ENCODE measurements around the gene DCTN4.
"Not testable (repeated sequence)": the region's sequence is repeated elsewhere in the genome, so short reads cannot be mapped to it uniquely, and the experiment has no call there.

The DCTN4 gene

DNA sequence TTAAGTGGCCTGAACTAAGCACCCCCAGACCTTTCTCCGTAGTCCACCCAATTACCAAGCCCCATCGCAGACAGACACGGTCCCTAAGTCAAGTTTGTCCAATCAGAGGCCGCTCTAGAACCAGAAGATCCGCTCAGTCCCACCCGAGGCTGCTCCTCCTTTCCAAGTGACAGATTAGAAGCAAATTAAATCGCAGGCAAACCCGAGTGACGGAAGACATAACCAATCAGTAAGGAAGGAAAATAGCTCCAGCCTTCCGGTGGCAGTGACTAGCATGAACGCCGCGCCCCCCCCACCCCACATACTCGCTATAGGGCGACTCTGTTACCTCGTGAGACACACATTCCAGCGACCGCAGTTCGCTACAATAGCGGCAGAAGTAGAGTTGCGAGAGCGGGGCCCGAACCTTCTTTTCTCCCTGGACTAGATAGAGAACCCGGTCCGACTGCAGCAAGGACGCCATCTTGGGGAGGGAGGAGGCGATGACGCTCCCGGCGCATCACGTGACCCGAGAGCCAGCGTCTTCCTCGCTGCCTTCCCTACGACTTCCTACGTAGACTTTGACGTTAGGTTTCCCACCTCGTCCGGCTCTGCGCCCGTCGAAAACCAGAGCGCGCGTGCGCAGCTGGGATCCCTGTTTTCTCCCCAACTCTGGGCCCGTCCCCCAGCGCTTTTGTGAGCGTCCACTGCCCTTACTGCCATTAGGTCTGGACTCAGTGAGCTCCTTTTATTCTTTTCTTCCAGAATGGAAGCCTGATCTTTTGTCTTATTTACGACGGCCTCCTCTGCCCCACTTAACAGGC, at the start of gene DCTN4:
Gene DCTN4 (minus strand): TSS at position 487 of the 803 bp plus-strand sequence. CDS start 24 bp downstream, at position 463.
- DNase-seq = peak; percentile 92

DNA sequence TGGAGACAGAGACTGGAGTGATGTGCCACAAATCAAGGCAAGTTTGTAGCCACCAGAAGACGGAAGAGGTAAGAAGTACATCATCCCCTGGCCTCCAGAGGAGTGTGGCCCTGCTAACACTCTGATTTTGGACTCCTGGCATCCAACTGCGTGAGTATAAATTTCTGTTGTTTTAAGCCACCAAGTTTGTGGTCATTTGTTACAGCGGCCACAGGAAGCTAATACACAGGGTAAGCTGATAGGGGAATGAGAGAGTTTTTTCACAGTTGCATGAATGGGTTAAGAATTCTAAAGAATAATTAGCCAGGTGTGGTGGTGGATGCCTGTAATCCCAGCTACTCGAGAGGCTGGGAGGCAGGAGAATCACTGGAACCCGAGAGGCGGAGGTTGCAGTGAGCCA, 45.6 kb upstream of the DCTN4 start:
- DNase-seq = no peak

DNA sequence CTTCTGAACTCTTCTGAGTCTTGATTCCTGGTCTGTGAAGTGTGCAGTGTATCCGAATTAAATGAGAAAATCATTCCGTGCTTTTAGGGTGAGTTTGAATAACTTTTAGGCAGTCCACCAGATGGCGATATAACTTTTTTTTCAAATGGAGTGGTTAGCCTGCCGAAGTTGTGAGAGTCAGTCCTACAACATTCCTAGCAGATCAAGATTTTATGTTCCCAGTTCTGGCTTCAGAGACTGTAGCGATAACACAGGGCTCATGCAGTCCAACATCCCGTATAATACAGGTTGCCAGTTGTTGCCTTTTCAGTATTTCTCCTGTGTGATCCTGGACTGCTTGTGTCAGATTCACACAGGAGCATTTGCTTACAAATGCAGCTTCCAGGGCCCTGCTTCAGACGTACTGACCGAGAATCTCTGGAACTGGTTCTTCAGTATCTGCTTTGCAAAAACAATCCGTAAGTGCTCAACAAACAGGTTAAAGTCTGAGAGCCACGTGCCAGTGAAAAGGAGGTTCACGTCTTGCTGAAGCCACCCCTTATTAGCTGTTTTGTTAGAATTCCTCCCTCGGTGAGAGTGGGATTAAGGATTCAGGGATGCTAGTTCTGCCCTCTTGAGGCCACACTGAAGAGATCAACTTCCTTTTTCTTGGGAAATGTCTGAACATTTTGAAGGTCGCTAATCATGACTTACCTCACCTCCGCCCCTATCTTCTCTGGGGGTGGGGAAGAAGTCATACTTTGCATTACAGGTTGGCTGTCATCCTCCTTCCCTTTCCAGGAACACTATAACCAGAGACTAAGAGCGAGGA, 42.5 kb upstream of the DCTN4 start:
- DNase-seq = no peak

DNA sequence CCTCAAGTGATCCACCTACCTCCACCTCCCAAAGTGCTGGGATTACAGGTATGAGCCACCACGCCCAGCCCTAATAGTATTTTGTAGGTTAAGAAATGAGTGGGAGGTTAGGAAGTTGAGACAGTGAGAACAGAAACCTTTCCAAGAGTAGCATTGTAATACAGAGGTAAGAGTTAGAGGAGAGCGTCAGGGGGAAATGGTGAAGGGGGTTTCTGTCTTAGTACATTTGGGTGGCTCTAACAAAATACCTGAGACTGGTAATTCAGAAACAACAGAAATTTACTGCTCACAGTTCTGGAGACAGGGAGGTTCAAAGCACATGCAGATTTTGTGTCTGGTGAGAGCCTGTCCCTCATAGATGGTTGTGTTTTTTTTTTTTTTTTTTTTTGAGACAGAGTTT, 38.6 kb upstream of the DCTN4 start:
- no peak for DNase-seq

DNA sequence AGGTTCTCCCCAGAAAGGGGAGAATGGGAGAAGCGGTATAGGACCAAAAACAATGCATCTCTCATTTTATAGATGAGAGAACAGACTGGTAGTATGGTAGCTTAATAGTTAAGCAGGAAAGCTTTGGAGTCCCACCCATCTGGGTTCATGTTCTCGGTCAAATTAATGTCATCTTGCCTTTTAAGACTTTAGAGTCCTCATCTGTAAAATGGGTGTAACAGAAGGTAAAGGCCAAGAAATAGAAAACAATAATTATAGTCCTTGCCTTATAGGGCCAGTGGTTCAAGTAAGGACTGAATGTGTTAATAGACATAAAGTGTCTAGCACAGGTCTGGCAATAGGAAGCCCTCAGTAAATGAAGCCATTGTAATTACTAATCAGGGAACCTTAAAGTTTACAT, 36.1 kb upstream of the DCTN4 start:
- no peak for DNase-seq

DNA sequence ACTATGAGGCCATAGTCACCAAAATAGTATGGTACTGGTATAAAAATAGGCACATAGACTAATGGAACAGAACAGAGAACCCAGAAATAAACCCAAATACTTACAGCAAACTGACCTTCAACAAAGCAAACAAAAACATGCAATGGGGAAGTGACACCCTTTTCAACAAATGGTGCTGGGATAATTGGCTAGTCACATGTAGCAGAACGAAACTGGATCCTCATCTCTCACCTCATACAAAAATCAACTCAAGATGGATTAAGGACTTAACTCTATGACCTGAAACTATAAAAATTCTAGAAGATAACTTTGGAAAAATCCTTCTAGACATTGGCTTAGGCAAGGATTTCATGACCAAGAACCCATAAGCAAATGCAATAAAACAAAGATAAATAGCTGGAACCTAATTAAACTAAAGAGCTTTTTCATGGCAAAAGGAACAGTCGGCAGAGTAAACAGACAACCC, 34.6 kb upstream of the DCTN4 start:
- not testable (repeated sequence) for DNase-seq

DNA sequence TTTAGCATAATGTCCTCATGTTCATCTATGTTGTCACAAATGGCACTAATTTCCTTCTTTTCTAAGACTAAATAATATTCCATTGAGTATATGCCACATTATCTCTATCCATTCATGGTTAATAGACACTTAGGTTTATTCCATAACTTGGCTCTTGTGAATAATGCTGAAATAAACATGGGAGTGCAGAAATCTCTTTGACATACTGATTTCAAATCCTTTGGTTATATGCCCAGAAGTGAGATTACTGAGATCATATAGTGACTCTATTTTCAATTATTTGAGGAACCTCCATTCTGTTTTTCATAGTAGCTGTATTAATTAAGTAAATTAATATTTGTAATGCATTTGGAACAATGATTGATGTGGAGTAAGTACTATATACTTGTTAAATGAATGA, 32.7 kb upstream of the DCTN4 start:
- no peak for DNase-seq

DNA sequence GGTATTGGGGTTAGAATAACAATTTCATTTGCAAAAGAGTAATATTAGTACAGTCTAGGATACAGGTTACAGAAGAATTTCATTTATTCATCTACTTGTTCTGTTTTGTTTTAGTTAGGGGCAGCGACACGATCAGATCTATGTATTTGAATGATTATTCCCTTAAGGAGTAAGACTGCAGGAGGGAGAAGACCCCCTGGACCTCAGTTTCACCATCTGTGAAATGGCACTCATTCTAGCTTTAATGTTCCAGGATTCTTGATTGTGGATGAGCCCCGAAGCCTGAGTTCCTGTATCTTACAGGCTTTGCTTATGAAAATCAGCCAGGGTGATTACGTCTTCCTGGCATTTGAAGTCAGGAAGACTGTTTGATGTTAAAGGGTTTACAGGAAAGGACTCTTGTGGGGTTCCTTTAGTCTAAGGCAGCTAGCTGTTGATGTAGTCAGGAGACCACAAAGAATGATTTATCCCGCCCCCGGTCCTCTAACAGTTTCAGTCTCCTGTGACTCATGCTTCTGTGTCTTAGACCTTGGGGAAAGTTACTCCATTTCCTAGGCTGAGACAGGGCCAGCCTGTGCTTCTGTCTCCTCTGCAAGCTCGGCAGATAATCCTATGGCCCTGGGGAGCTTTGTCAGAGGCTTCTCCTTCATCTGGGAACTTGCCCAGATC, 31.3 kb upstream of the DCTN4 start:
- peak; percentile 62 for DNase-seq

DNA sequence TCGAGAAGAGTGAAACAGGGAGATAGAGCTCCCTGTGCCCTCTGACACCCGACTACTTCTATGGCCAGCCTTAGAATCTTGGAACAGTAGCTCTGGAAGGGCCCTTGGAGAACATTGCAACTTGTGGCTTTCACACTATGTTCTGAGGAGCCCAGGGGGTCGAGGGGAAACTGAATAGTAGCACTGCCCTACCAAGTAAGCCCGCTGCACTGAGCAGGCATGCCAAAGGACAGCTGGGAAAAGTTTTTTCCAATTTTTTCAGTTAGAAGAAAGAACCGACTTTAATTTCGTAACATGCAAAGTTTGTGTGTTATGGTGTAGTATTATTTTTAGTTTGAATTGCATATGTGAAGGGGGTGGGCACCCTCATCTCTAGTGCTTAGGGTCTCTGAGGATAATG, 30.6 kb upstream of the DCTN4 start:
- no peak for DNase-seq

DNA sequence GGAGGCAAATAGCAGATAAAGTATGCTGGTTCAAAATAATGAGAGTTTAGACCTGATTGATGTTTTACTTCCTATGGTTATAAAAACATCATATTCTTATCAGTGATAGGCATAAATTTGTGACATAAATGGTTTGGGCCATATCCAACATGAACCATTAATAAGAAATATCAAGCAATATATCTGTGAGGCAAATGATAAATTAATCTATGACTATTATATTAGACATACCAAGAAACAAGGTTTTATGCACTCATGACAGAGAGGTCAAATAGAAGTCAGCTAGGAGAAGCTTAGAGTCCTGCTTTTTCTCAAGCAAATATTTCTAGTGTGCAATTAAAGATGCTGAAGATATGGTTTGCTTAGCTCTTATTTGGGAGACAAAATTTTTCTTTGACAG, 30.2 kb upstream of the DCTN4 start:
- DNase-seq = no peak

DNA sequence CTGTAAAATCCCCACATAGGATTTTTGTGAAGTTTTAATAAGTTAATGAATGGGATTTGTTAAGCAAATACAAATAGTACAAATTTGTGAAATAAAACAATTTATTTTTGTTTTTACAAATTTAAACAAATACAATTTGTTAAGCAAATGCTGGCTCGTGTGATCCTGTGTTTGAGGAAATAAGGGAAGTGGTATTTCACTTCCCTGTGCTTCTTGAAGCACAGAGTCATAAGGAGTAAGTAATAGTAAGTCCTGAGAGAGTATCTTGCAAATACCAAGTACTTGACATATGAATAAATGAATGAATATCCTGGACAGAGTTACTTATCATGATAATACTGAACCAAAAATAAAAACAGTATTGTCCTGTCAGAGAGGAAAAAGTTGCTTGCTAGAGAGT, 28.8 kb upstream of the DCTN4 start:
- no peak for DNase-seq

DNA sequence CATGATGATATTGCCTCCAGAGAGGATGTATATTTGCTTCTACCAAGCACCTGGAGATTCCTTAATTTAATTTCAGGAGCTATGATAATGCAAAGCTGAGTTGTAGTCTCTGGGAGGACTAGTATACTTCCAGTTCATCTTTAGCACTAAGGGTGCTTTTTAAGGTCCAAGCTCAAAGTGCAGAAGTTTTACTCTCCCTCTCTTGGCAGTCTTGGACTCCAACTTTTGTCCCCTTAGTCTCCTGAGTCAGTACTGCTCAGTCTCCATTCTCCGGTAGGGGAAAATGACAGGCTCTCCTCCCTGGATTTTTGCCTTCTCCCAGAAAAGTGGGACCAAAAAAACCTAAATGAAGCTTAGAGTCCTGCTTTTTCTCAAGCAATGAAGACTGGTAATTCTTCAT, 28.1 kb upstream of the DCTN4 start:
- DNase-seq = no peak

DNA sequence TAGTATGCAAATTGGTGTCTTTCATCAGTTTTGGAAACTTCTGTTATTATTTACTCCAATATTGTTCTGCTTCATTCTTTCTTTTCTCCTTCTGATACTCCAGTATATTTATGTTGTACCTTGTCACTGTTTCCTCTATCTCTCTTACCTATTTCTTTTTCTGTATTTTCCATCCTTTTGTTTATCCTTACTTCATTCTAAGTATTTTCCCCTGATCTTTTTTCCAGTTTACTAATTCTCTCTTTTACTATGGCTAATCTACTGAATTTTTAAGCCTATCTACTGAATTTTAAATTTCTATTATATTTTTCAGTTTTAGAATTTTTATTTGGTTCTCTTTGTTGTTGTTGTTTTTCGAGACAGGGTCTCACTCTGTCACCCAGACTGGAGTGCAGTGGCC, 27.1 kb upstream of the DCTN4 start:
- DNase-seq = no peak

DNA sequence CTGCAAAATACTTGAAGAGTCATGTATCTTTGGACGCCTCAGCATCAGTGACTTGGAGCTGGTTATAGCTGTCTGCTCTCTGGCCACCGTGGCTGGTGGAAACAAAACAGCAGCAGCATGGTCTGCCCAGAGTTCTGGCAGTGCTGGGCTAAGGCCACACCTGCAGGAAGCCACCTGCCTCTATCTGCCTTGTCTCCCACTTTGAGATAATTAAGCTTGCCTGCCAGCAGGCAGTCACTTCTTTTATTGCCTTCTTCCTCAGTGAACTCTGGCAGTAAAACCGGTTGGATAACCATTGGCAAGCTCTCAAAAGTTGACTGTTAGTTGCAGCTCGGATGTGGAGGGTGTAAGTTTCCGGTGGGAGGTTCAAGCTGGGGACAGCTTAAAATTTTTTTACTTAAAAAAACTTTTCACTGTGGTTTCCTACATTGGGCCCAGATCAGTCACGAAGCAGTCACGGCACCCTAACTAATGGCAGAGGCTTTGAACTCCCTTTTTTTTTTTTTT, 24.7 kb upstream of the DCTN4 start:
- peak; percentile 50 for DNase-seq

DNA sequence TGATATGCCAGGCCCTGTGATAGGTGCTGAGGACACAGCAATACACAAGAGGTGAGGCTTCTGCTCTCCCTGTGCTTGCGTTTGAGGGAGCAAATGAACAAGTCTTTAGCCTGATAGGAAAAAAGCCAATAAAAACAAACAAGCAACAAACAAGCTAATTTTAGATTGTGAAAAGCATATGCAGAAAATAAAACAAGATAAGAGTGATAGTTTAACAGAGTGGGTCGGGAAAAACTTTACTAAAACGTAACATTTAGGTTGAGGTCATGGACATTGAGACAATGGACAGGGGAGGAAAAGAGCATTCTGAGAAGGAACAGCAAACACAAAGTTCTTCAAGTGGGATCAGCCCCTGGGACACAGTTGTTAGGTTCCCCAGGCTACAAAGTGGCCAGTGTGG, 24.0 kb upstream of the DCTN4 start:
- DNase-seq = no peak

DNA sequence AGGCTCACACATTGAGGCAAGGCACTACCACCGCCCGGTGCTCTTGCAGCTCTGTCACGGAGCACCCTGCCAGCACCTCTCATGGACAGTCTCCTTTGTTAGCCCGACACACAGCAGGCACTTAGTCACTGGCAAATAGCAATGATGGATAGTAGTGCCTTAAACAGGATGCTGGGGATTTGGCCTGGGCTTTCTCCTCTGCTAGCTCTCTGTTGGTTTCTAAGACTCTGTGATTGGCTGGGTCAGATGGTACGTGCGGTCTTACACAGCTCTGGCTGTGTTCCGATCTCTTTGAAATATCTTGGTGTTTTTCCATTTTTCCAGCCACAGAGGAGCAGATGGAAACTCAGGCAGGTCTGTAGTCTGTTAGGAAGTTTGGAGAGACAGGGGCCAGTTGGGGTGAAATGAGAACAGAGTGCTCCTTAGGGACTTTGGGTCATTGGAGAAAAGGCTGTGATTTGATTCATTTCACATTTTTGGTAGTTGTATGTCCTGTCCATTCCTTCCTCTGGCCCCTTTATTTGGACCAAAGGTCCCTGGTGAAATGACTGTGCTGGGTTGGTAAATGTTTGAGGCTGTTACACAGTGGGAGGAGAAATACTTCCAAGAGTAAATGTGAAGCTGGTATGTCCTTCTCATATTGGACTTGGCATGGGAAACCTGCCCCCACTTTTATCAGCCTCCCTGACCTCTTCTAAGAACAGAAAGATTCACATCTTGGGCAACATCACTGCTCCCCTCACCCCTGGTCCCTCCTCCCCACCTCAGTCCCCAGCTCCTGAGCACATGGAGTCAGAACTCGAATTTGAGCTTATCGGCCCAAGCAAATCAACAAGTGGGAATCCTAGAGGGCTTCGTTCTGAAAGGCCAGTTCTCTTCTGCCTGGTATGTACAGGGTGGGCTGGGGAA, 23.1 kb upstream of the DCTN4 start:
- no peak for DNase-seq

DNA sequence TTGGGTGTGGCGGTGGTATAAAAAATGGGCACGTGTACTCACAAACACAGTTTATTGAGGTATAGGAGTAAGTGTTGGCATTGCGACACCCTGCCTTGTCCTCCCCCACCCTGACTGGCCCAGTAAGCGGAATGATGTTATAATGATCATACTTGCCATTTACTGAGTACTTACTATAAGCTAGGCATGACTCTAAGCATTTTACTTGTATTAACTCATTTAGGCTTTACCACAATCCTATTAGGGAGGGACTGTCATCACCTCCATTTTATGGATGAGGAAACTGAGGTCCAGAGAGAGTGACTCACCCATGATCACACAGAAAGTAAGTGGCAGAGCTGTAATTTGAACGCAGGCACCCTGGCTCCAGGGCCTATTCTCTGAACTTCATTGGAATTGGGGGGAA, 22.0 kb upstream of the DCTN4 start:
- no peak for DNase-seq

DNA sequence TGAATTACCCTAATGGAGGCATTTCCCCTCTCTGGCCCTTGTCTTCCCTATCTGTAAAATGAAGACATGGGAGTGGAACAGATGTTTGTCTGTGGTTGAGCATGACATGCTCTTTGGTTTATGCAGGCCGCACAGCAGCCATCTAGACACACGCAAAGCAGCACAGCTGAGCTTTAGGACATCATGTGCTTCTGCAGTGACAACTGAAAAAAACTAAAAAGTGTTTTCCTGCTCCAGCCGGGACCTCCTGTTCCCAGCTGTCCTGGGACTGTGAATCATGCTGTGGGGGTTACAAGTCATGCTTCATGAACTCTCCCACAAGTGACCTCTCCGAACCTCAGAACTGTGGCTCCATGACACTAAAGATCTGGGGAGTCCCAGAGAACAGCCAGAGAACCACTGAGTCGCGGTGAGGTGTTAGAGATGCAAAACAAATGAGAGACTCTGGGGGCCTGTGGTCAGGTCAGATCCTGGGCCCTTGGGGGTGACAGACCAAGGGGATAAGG, 21.4 kb upstream of the DCTN4 start:
- DNase-seq = no peak

DNA sequence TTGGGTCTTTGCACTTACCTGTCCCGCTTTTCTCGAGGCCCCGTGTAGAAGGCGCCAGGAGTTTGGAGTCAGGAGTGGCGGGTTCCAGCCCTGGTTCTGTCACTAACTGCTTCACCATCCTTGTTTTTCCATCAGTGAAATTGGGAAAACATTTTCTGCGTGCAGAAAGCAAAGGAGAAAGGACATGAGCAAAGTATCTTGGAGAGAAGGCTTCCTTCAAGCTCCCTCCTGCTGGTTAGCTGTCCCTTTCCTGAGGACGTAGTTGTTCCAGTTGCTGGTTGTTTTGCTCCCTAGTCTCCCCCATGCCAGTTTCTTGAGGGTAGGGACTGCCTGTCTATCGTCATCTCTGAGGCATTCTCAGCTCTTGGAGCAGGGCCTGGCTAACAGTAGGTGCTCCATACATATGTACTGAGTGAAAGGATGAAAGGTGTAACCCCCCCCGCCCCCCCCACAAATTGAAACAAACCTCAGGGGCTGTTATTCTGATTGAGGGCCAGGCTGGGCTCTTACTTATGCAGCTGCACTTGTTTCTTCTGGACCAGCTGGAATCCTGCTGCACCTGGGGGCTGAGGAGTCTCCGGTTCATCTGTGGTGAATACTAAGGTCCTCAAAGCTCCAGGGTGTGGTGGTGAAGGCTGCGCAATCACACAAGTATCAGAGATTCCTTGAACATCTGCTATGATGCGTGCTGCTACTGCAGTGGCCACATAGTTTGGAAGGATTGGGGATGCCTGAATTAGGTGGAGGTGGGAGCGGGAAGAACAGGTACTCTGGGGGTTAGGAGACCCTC, 20.8 kb upstream of the DCTN4 start:
- DNase-seq = no peak

DNA sequence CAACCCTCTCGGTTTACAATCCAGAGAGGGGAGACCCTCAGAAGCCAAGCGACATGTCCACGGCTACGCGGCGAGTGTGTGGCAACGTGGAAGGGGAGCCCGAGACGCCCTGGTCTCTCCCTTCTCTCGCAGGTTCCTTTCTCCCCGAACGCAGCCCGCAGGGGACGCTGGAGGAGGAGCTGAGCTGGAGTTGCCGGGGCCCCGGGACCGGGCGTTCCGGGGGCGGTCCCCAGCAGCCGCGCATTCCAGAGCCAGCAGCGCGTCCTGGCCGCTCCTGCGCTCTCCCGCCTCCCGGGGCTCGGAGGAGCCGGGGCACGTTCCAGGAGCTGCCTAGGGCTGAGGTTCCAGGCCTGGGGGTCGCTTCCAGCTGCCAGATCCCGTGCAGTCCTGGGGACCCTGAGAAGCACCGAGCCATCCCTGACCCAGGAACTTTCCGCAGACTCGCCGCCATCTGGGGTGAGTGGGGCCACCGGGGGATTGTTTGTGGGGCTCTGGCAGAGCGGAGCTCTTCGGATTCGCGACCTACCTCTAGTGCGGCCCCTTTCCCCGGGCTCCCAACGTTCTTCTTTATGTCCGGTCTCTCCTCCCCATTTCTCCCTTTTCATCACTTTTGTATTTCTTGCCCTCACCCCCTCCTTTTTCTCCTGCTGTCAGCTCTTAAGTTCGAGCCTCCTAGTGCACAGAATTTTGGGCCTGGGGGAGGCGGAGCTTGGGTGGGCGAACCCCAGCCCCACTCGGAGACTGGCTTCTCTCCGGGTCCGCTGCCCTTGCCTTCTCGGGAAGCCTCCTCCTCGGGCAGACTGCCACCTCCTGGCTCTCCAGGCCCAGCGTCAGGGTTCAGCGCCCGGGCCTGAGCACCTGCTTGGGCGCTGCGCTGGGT, 19.9 kb upstream of the DCTN4 start, which contains the start of gene SMIM3:
Gene SMIM3 (plus strand): TSS at position 241 of the 880 bp plus-strand sequence. CDS start 16,684 bp downstream, outside the sequence.
- peak; percentile 71 for DNase-seq
